Neutrophil (primary cell): ENCODE results near the gene SKAP1.

Experiments used
- H3K27ac ChIP-seq: fragments of 200-600 bp; sonication (generic); 2 replicates; pipeline ENCODE4 v1.5.1; 2016; ENCODE audit warnings: mild to moderate bottlenecking, moderate library complexity
- H3K27me3 ChIP-seq: fragments of 200-600 bp; sonication (generic); 2 replicates; pipeline ENCODE4 v1.6.0; 2016; ENCODE audit warnings: mild to moderate bottlenecking
- H3K36me3 ChIP-seq: fragments of 200-600 bp; sonication (generic); 2 replicates; pipeline ENCODE4 v1.5.1; 2017
- H3K4me1 ChIP-seq, 2 experiments: fragments of 200-600 bp in 1 of 2; sonication (generic) in 1 of 2; 1 replicate in 1 of 2; 2 replicates in 1 of 2; pipeline versions ENCODE4 v1.5.1 to v1.6.1; 2013 to 2016; ENCODE audit warnings: low read depth in 1 of 2, low read length in 1 of 2, mild to moderate bottlenecking in 1 of 2, moderate library complexity in 1 of 2; ENCODE audit not compliant: control insufficient read depth in 1 of 2, insufficient read depth in 1 of 2
- H3K4me3 ChIP-seq, 2 experiments: fragments of 200-600 bp in 1 of 2; sonication (generic) in 1 of 2; 1 replicate in 1 of 2; 2 replicates in 1 of 2; pipeline ENCODE4 v1.5.1; 2013 to 2016; ENCODE audit warnings: low read depth in 1 of 2, low read length in 1 of 2, mild to moderate bottlenecking in 1 of 2, moderate library complexity in 1 of 2
- H3K9me3 ChIP-seq: fragments of 200-600 bp; sonication (generic); 2 replicates; pipeline ENCODE4 v1.5.1; 2016
- TF ChIP-seq, protein P1 (sequence below): fragments of 200-600 bp; sonication (generic); IDR thresholded peaks from 2 replicates; pipeline ENCODE4 v1.5.1; 2016; ENCODE audit warnings: antibody characterized with exemption

The SKAP1 gene

DNA sequence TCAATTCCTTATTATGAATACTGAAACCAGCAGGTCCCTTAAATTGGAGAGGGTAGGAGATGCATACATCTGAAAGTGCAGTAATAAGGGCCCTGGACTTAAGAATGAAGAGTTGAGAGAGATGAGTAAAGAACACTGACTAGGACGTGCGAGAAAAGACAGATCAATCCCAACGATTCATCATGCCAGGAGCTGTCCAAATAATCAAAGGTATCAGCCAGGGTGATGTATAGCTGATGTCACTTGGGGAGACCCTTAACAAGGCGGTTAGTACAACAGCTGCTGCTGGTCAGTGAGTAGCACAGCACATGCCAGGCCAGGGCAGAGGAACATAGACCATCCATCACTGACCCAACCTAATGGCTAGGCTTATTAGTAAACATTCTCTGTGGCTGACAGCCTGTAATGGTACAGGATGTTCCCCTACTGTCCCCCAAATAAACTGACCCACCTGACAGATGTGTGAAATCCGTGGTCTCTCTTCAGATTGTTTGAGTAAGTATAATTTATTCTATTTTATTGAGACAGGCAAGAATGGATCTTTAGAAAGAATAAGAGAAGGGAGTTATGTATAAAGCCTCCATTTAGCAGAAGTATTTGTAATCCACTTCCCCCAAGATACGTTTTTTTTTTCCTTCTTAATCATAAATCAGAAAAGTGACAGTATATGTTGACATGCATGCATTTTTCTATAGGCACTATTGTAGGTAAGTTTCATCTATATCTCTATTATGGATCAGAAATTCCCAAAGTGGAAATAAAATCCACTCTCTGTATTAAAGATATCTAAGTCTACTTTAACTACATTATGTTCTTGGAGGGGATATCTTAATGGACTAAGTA lies 204.1 kb downstream of the SKAP1 start:
- TF ChIP-seq, protein P1, sequence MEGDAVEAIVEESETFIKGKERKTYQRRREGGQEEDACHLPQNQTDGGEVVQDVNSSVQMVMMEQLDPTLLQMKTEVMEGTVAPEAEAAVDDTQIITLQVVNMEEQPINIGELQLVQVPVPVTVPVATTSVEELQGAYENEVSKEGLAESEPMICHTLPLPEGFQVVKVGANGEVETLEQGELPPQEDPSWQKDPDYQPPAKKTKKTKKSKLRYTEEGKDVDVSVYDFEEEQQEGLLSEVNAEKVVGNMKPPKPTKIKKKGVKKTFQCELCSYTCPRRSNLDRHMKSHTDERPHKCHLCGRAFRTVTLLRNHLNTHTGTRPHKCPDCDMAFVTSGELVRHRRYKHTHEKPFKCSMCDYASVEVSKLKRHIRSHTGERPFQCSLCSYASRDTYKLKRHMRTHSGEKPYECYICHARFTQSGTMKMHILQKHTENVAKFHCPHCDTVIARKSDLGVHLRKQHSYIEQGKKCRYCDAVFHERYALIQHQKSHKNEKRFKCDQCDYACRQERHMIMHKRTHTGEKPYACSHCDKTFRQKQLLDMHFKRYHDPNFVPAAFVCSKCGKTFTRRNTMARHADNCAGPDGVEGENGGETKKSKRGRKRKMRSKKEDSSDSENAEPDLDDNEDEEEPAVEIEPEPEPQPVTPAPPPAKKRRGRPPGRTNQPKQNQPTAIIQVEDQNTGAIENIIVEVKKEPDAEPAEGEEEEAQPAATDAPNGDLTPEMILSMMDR: no peak
- Histone ChIP-seq H3K36me3 (no peaks in the 10 kb centered on the region), H3K9me3 (no peaks in the 10 kb centered on the region), H3K4me3 (no peak overlapping the region), H3K27me3 (peaks cover 67% of the 10 kb centered on the region), H3K27ac (no peak overlapping the region), H3K4me1 (no peaks in the 10 kb centered on the region)

DNA sequence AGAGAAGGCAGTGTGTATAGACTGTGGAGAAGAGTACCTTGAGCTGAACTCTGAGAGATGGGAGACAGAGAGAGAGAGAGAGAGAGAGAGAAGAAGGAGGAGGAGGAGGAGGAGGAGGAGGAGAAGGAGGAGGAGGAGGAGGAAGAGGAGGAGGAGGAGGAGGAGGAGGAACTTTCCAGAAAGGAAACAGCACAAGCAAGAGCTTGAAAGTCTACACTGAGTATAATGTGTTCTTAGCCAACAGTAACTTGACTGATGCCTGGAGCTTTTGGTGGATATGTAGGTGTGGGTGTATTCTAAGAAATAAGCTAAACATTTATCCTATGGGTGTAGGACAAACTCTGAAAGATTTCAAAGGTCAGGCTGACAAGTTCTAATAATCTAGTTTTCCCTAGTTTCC lies 206.1 kb downstream of the SKAP1 start:
- no peaks in the 10 kb centered on the region for H3K9me3 ChIP-seq
- no peaks in the 10 kb centered on the region for H3K4me1 ChIP-seq
- no peaks in the 10 kb centered on the region for H3K36me3 ChIP-seq
- no peak overlapping the region for H3K27ac ChIP-seq
- TF ChIP-seq, protein P1: no peak
- no peak overlapping the region for H3K4me3 ChIP-seq
- peaks cover 67% of the 10 kb centered on the region for H3K27me3 ChIP-seq

DNA sequence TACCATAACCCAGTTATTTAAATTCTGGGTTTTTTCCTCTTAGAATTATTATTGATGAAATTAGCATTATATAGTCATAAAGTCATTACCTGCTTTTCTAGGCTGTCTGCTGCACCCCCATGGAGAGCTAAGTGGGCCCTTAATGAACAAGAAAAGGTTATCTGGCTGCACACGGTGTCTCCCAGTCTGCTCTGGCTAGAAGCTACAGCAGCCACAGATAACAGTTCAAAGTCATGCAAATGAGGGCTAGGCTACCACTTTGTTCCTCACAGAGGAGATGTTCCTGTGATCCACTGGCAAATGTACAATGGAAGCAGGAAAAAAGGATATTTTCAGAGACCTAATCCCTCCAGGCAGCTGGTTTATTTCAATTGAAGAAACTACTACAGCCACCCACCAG lies 210.4 kb downstream of the SKAP1 start:
- TF ChIP-seq, protein P1: no peak
- H3K27ac ChIP-seq: no peak overlapping the region
- H3K9me3 ChIP-seq: no peaks in the 10 kb centered on the region
- no peaks in the 10 kb centered on the region for H3K36me3 ChIP-seq
- no peaks in the 10 kb centered on the region for H3K4me1 ChIP-seq
- peaks cover 63% of the 10 kb centered on the region for H3K27me3 ChIP-seq
- H3K4me3 ChIP-seq: no peak overlapping the region

DNA sequence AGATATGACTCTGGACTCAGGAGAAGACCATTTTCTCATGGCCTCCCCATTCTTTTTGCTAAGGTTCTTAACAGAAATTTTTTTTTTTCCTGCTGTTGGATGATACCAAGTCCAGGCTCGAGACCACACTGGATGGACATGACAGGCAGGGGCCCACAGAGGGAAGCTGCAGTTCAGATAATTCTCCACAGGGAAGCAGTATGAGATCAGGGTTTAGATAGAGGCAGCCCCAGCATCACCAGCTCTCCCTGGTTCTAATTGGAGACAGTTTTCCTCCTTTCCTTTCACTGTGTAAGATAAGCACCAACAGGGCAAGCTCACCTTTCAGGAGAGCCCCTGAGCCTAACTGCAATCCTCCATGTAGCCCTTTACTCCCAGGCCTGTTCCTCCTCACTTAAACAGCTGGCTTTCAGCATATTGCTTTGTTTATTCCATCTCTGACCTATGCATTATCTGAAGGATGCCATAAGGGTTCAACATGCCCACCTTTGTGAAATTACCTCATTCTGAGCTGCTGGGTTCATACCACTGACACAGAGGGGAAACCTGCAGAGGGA lies 214.4 kb downstream of the SKAP1 start:
- no peak overlapping the region for H3K27ac ChIP-seq
- no peaks in the 10 kb centered on the region for H3K4me1 ChIP-seq
- TF ChIP-seq, protein P1: no peak
- no peaks in the 10 kb centered on the region for H3K9me3 ChIP-seq
- no peaks in the 10 kb centered on the region for H3K36me3 ChIP-seq
- H3K4me3 ChIP-seq: no peak overlapping the region
- H3K27me3 ChIP-seq: peaks cover 48% of the 10 kb centered on the region

DNA sequence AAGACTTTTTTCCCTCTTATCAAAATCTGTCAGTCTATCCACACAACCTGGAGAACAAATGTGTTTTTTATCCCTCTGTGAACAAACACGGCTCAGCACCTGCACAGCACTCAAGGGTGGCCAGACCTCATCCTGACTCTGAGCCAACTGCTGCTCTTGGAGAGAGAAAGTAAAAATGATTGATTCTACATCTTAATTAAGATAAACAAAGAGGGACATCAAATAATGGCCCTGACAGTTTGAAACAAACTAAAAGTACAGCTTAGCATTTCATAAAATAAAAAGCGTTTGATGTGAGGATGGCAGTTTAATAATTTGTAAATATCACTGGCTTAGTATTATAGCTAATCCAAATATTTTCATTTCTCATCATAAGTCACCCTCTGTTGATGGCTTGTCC lies 216.2 kb downstream of the SKAP1 start:
- Histone ChIP-seq H3K36me3 (no peaks in the 10 kb centered on the region), H3K4me3 (no peak overlapping the region), H3K9me3 (no peaks in the 10 kb centered on the region), H3K27me3 (peaks cover 50% of the 10 kb centered on the region), H3K4me1 (no peaks in the 10 kb centered on the region), H3K27ac (no peak overlapping the region)
- TF ChIP-seq, protein P1: no peak
